ENCODE data around the gene NUTM2D. TPM values are rescaled to one million over a fixed set of nuclear protein-coding genes. Genes with fewer than 3 reads are reported as not detected.
"Not testable (repeated sequence)": the region's sequence is repeated elsewhere in the genome, so short reads cannot be mapped to it uniquely, and the experiment has no call there.

NUTM2D gene
- total RNA-seq (1 to 10 TPM; 3.7 to 7.8 TPM), polyA plus RNA-seq (10 to 100 TPM in 1 of 2 donors, 1 to 10 TPM in 1; 1.8 to 10.8 TPM)
- long read RNA-seq, donor 1, partial matches to known transcripts: 0 of 1 reads
- long read RNA-seq, donor 1, other reads (novel, unspliced or antisense): 0 of 1 reads
- long read RNA-seq, donor 2: 0 reads
- long read RNA-seq, donor 3: 0 reads
- long read RNA-seq, donor 4: 0 reads
- long read RNA-seq, donor 5: 0 reads

- 63% methylated on average over 1 of the region's 3 CpGs; no CpG with 5 or more reads in 1 of the 2 donors for WGBS, 2 donors
- not testable (repeated sequence) for DNase-seq; H3K27me3 ChIP-seq (ENCODE audit: control insufficient read depth in 3 of 3, insufficient read depth in 3 of 3, low read length in 2 of 3); H3K36me3 ChIP-seq (ENCODE audit: control insufficient read depth in 4 of 4, insufficient read depth in 4 of 4, low read length in 4 of 4); H3K9ac ChIP-seq (ENCODE audit: insufficient read depth in 1 of 2, low read length in 2 of 2); H3K27ac ChIP-seq (ENCODE audit: low read depth in 1 of 2, low read length in 1 of 2); H3K4me1 ChIP-seq (ENCODE audit: control insufficient read depth in 5 of 5, insufficient read depth in 5 of 5, low read length in 5 of 5); H3K9me3 ChIP-seq (ENCODE audit: control insufficient read depth in 4 of 4, insufficient read depth in 3 of 4, low read length in 3 of 4); H3K4me3 ChIP-seq; ATAC-seq (ENCODE audit: insufficient read depth, low FRiP score)
Observed at GRCh38 chr10:87357444-87357843, at the start of gene NUTM2D. Gene NUTM2D, plus strand, starts transcription at chr10:87357744. Its CDS starts 522 bp downstream, at chr10:87358266.

GRCh38 chr10:87308702-87309101 is 48.8 kb upstream of the NUTM2D start:
- not testable (repeated sequence) for H3K27me3 ChIP-seq (ENCODE audit: control insufficient read depth in 3 of 3, insufficient read depth in 3 of 3, low read length in 2 of 3)
- 83 to 86% methylated on average over 1 of the region's 1 CpG for WGBS, 2 donors

GRCh38 chr10:87309657-87310056 is 47.9 kb upstream of the NUTM2D start:
- H3K9me3 ChIP-seq (ENCODE audit: control insufficient read depth in 4 of 4, insufficient read depth in 3 of 4, low read length in 3 of 4); H3K9ac ChIP-seq (ENCODE audit: insufficient read depth in 1 of 2, low read length in 2 of 2); ATAC-seq (ENCODE audit: insufficient read depth, low FRiP score); H3K4me1 ChIP-seq (ENCODE audit: control insufficient read depth in 5 of 5, insufficient read depth in 5 of 5, low read length in 5 of 5); H3K27ac ChIP-seq (ENCODE audit: low read depth in 1 of 2, low read length in 1 of 2); H3K4me3 ChIP-seq; H3K36me3 ChIP-seq (ENCODE audit: control insufficient read depth in 4 of 4, insufficient read depth in 4 of 4, low read length in 4 of 4); DNase-seq; H3K27me3 ChIP-seq (ENCODE audit: control insufficient read depth in 3 of 3, insufficient read depth in 3 of 3, low read length in 2 of 3): not testable (repeated sequence)

More at GRCh38 chr10:87308702-87309101, 48.8 kb upstream of the NUTM2D start:
- H3K4me1 ChIP-seq (ENCODE audit: control insufficient read depth in 5 of 5, insufficient read depth in 5 of 5, low read length in 5 of 5); H3K36me3 ChIP-seq (ENCODE audit: control insufficient read depth in 4 of 4, insufficient read depth in 4 of 4, low read length in 4 of 4); H3K9me3 ChIP-seq (ENCODE audit: control insufficient read depth in 4 of 4, insufficient read depth in 3 of 4, low read length in 3 of 4); H3K9ac ChIP-seq (ENCODE audit: insufficient read depth in 1 of 2, low read length in 2 of 2); DNase-seq; H3K4me3 ChIP-seq; ATAC-seq (ENCODE audit: insufficient read depth, low FRiP score); H3K27ac ChIP-seq (ENCODE audit: low read depth in 1 of 2, low read length in 1 of 2): not testable (repeated sequence)

- H3K27me3 ChIP-seq (ENCODE audit: control insufficient read depth in 3 of 3, insufficient read depth in 3 of 3, low read length in 2 of 3); H3K27ac ChIP-seq (ENCODE audit: low read depth in 1 of 2, low read length in 1 of 2); H3K36me3 ChIP-seq (ENCODE audit: control insufficient read depth in 4 of 4, insufficient read depth in 4 of 4, low read length in 4 of 4); H3K4me3 ChIP-seq; DNase-seq; H3K9ac ChIP-seq (ENCODE audit: insufficient read depth in 1 of 2, low read length in 2 of 2); H3K4me1 ChIP-seq (ENCODE audit: control insufficient read depth in 5 of 5, insufficient read depth in 5 of 5, low read length in 5 of 5); ATAC-seq (ENCODE audit: insufficient read depth, low FRiP score); H3K9me3 ChIP-seq (ENCODE audit: control insufficient read depth in 4 of 4, insufficient read depth in 3 of 4, low read length in 3 of 4): not testable (repeated sequence)
- 94% methylated on average over 1 of the region's 1 CpG for WGBS, 2 donors
Observed at GRCh38 chr10:87311521-87311920, 46.0 kb upstream of the NUTM2D start.

GRCh38 chr10:87313649-87314359 is 43.7 kb upstream of the NUTM2D start:
- 61% methylated on average over 3 of the region's 3 CpGs for WGBS, 2 donors
- not testable (repeated sequence) for H3K36me3 ChIP-seq (ENCODE audit: control insufficient read depth in 4 of 4, insufficient read depth in 4 of 4, low read length in 4 of 4); H3K27me3 ChIP-seq (ENCODE audit: control insufficient read depth in 3 of 3, insufficient read depth in 3 of 3, low read length in 2 of 3); DNase-seq; H3K9me3 ChIP-seq (ENCODE audit: control insufficient read depth in 4 of 4, insufficient read depth in 3 of 4, low read length in 3 of 4); H3K9ac ChIP-seq (ENCODE audit: insufficient read depth in 1 of 2, low read length in 2 of 2); H3K27ac ChIP-seq (ENCODE audit: low read depth in 1 of 2, low read length in 1 of 2); H3K4me1 ChIP-seq (ENCODE audit: control insufficient read depth in 5 of 5, insufficient read depth in 5 of 5, low read length in 5 of 5); H3K4me3 ChIP-seq; ATAC-seq (ENCODE audit: insufficient read depth, low FRiP score)

GRCh38 chr10:87314360-87314973 is 43.1 kb upstream of the NUTM2D start:
- not testable (repeated sequence) for H3K36me3 ChIP-seq (ENCODE audit: control insufficient read depth in 4 of 4, insufficient read depth in 4 of 4, low read length in 4 of 4); H3K27ac ChIP-seq (ENCODE audit: low read depth in 1 of 2, low read length in 1 of 2); H3K9me3 ChIP-seq (ENCODE audit: control insufficient read depth in 4 of 4, insufficient read depth in 3 of 4, low read length in 3 of 4); H3K4me1 ChIP-seq (ENCODE audit: control insufficient read depth in 5 of 5, insufficient read depth in 5 of 5, low read length in 5 of 5); H3K4me3 ChIP-seq; H3K9ac ChIP-seq (ENCODE audit: insufficient read depth in 1 of 2, low read length in 2 of 2); DNase-seq; H3K27me3 ChIP-seq (ENCODE audit: control insufficient read depth in 3 of 3, insufficient read depth in 3 of 3, low read length in 2 of 3)
- 50 to 65% methylated on average over 2 to 3 of the region's 4 CpGs for WGBS, 2 donors
- peak; percentile 62 for ATAC-seq (ENCODE audit: insufficient read depth, low FRiP score)

GRCh38 chr10:87321505-87321904 is 36.0 kb upstream of the NUTM2D start:
- not testable (repeated sequence) for H3K36me3 ChIP-seq (ENCODE audit: control insufficient read depth in 4 of 4, insufficient read depth in 4 of 4, low read length in 4 of 4); ATAC-seq (ENCODE audit: insufficient read depth, low FRiP score); H3K4me3 ChIP-seq; H3K4me1 ChIP-seq (ENCODE audit: control insufficient read depth in 5 of 5, insufficient read depth in 5 of 5, low read length in 5 of 5); H3K9ac ChIP-seq (ENCODE audit: insufficient read depth in 1 of 2, low read length in 2 of 2); H3K27ac ChIP-seq (ENCODE audit: low read depth in 1 of 2, low read length in 1 of 2); H3K27me3 ChIP-seq (ENCODE audit: control insufficient read depth in 3 of 3, insufficient read depth in 3 of 3, low read length in 2 of 3); DNase-seq; H3K9me3 ChIP-seq (ENCODE audit: control insufficient read depth in 4 of 4, insufficient read depth in 3 of 4, low read length in 3 of 4)
- WGBS, 2 donors: 63 to 100% methylated on average over 1 of the region's 1 CpG

GRCh38 chr10:87324559-87324958 is 33.0 kb upstream of the NUTM2D start:
- H3K36me3 ChIP-seq (ENCODE audit: control insufficient read depth in 4 of 4, insufficient read depth in 4 of 4, low read length in 4 of 4); H3K4me1 ChIP-seq (ENCODE audit: control insufficient read depth in 5 of 5, insufficient read depth in 5 of 5, low read length in 5 of 5); H3K27ac ChIP-seq (ENCODE audit: low read depth in 1 of 2, low read length in 1 of 2); H3K4me3 ChIP-seq; H3K27me3 ChIP-seq (ENCODE audit: control insufficient read depth in 3 of 3, insufficient read depth in 3 of 3, low read length in 2 of 3); H3K9ac ChIP-seq (ENCODE audit: insufficient read depth in 1 of 2, low read length in 2 of 2); H3K9me3 ChIP-seq (ENCODE audit: control insufficient read depth in 4 of 4, insufficient read depth in 3 of 4, low read length in 3 of 4); DNase-seq; ATAC-seq (ENCODE audit: insufficient read depth, low FRiP score): not testable (repeated sequence)
- WGBS, 2 donors: 100% methylated on average over 1 to 4 of the region's 5 CpGs

All from lung (tissue), 14 donors.